Activated naive CD4-positive, alpha-beta T cell treated with anti-CD3 and anti-CD28 coated beads, Interleukin-2, amount 50 U/mL, for 16 hours (primary cell): ENCODE measurements around the gene GDPD4.

Experiments used
- DNase-seq: peaks from one replicate; pipeline ENCODE4 v3.0.0-alpha.2; 2020

Gene GDPD4

GRCh38 chr11:77188633-77189491, 112.6 kb downstream of the GDPD4 start:
- no peak for DNase-seq

GRCh38 chr11:77187776-77188632, 113.5 kb downstream of the GDPD4 start:
- peak; percentile 58 for DNase-seq

GRCh38 chr11:77187111-77187750, 114.3 kb downstream of the GDPD4 start:
- no peak for DNase-seq

- DNase-seq = no peak
Observed at GRCh38 chr11:77186302-77186701, 115.2 kb downstream of the GDPD4 start.

- DNase-seq = no peak
Observed at GRCh38 chr11:77184136-77184860, 117.2 kb downstream of the GDPD4 start.

- no peak for DNase-seq
Observed at GRCh38 chr11:77183431-77183984, 118.0 kb downstream of the GDPD4 start.

- no peak for DNase-seq
Observed at GRCh38 chr11:77182542-77183430, 118.7 kb downstream of the GDPD4 start.

- no peak for DNase-seq
Observed at GRCh38 chr11:77181799-77182541, 119.5 kb downstream of the GDPD4 start.

GRCh38 chr11:77181226-77181625, 120.3 kb downstream of the GDPD4 start:
- no peak for DNase-seq

- no peak for DNase-seq
Observed at GRCh38 chr11:77180346-77180745, 121.1 kb downstream of the GDPD4 start.

- no peak for DNase-seq
Observed at GRCh38 chr11:77179681-77180080, 121.8 kb downstream of the GDPD4 start.

GRCh38 chr11:77179048-77179447, 122.4 kb downstream of the GDPD4 start:
- DNase-seq = no peak

GRCh38 chr11:77178150-77178549, 123.3 kb downstream of the GDPD4 start:
- no peak for DNase-seq

- DNase-seq = no peak
Observed at GRCh38 chr11:77176996-77177395, 124.5 kb downstream of the GDPD4 start.

- no peak for DNase-seq
Observed at GRCh38 chr11:77175869-77176539, 125.5 kb downstream of the GDPD4 start.

- no peak for DNase-seq
Observed at GRCh38 chr11:77175021-77175842, 126.3 kb downstream of the GDPD4 start.

- no peak for DNase-seq
Observed at GRCh38 chr11:77174559-77174958, 126.9 kb downstream of the GDPD4 start.

GRCh38 chr11:77173494-77173893, 128.0 kb downstream of the GDPD4 start:
- no peak for DNase-seq

- DNase-seq = no peak
Observed at GRCh38 chr11:77172666-77172982, 128.9 kb downstream of the GDPD4 start.
